Measurements from ENCODE around the gene ESYT2. TPM values are rescaled to one million over a fixed set of nuclear protein-coding genes. Genes with fewer than 3 reads are reported as not detected.

Gene ESYT2
- total and polyA plus RNA-seq, 9 of the 15 experiments (the other 6 are each of a cell fraction or from before 2014, with no cell fraction given), result 5.8 to 86.9 (median 64.7) TPM

GRCh38 chr7:158702944-158703343 is 126.4 kb downstream of the ESYT2 start (continued):
- no peak for TF ChIP-seq GTF3C2 (IDR thresholded peaks at IDR 0.05; ENCODE audit: borderline replicate concordance, extremely low read depth, insufficient read length)
- peak; percentile 90 for TF ChIP-seq NFE2L1 (tag; IDR thresholded peaks at IDR 0.05; ENCODE audit: borderline replicate concordance, low read depth)
- peak; percentile 69; the same call in 1 of the 2 replicates for TF ChIP-seq DPF2 (IDR thresholded peaks at IDR 0.05)
- no peak for TF ChIP-seq ATF1 (CRISPR knock-in tag; IDR thresholded peaks at IDR 0.05)
- peak; percentile 22; the same call in 1 of the 2 replicates for TF ChIP-seq ATF1 (tag; IDR thresholded peaks at IDR 0.05)
- TF ChIP-seq MYC (IDR thresholded peaks at IDR 0.05; ENCODE audit: low read depth, low read length), result peak; percentile 86
- TF ChIP-seq MYC (CRISPR knock-in tag; IDR thresholded peaks at IDR 0.05; ENCODE audit: borderline replicate concordance, low read depth), result no peak
- peak; percentile 30; the same call in 1 of the 2 replicates for TF ChIP-seq L3MBTL2 (IDR thresholded peaks at IDR 0.05)
- TF ChIP-seq THAP12 (CRISPR knock-in tag; IDR thresholded peaks at IDR 0.05), result no peak
- TF ChIP-seq ATF3 (IDR thresholded peaks at IDR 0.05), result peak; percentile 88
- TF ChIP-seq ATF3 (CRISPR knock-in tag; conservative IDR thresholded peaks at IDR 0.05), result no peak; the same call in 1 of the 2 replicates
- peak; percentile 54; the same call in 1 of the 2 replicates for TF ChIP-seq TEAD4 (IDR thresholded peaks at IDR 0.05; ENCODE audit: low read length)
- TF ChIP-seq TEAD4 (CRISPR knock-in tag; IDR thresholded peaks at IDR 0.05; ENCODE audit: borderline replicate concordance), result no peak
- peak; percentile 22 for TF ChIP-seq BRD9 (IDR thresholded peaks at IDR 0.05; ENCODE audit: low read depth, partially characterized antibody)
- no peak for TF ChIP-seq HINFP (tag; conservative IDR thresholded peaks at IDR 0.05; ENCODE audit: low read depth)
- no peak for TF ChIP-seq ARID1B (IDR thresholded peaks at IDR 0.05)
- no peak for TF ChIP-seq MAX (CRISPR knock-in tag; IDR thresholded peaks at IDR 0.05)
- TF ChIP-seq ELF1 (tag; IDR thresholded peaks at IDR 0.05), result no peak
- no peak for TF ChIP-seq FOS (IDR thresholded peaks at IDR 0.05; ENCODE audit: extremely low read depth, insufficient read length)
- peak; percentile 78 for TF ChIP-seq BACH1 (tag; IDR thresholded peaks at IDR 0.05)
- TF ChIP-seq PKNOX1 (IDR thresholded peaks at IDR 0.05), result peak; percentile 81

All from K562 (cell line).